GM19372 (cell line): ENCODE data around the gene OR5K1.

ENCODE experiments used
- ATAC-seq: cut with Tn5 transposase; IDR thresholded peaks from one replicate; pipeline ENCODE4 v1.9.1; 2021; ENCODE audit warnings: mild to moderate bottlenecking, low read depth, moderate library complexity; ENCODE audit not compliant: unreplicated experiment

The OR5K1 gene

DNA sequence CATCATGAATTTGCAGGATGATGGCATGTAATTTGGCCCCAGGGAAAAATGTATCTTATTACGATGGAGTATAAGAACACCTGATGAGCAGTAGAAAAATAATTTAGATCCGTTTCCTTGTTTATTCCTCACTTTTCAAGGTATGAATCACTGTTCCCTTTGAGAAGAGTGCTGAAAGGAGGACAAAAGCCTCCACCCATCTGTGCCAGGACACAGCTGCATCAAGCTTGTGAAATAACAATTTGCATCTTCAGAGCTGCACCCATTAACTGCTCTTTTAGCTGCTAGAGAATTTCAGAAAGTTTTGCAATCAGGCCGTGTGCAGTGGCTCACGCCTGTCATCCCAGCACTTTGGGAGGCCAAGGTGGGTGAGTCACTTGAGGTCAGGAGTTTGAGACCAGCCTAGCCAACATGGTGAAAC is 50.1 kb downstream of the OR5K1 start:
- ATAC-seq = no peak

DNA sequence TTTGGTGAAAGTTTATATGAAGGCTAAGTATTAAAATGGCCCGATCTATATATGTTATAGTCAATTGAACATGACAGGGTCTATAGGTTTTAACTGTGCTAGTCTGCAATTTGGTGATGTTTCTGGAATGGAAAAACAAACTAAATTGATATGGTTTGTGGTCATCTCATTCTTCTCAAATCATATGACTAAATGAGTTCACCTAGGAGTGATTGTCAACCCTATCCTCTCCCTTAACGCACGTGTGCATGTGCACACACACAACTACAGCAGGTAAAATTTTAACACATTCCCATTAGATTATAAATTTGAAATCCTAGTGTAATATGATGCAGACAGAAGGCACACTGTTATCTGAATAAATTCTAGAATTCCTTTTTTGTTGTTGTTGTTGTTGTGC is 50.7 kb downstream of the OR5K1 start:
- ATAC-seq = no peak

DNA sequence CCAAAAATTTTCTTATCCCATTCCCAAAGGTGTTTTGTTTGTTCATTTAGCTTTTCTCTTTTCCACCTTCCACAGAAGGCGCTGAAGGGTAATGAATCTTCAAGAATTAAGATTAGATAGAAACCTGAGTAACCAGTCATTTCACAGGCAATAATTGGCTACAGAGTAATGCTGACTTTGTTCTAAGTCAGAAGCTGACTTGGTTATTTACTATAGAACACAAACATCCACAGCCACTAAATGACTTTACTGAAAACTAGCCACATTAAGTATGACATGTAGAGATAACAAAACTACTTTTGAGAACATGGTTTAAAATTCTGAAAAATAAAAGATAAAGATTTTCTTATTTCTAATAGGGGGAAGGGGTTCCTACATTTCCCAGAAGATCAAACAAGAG is 51.9 kb downstream of the OR5K1 start:
- ATAC-seq = no peak

DNA sequence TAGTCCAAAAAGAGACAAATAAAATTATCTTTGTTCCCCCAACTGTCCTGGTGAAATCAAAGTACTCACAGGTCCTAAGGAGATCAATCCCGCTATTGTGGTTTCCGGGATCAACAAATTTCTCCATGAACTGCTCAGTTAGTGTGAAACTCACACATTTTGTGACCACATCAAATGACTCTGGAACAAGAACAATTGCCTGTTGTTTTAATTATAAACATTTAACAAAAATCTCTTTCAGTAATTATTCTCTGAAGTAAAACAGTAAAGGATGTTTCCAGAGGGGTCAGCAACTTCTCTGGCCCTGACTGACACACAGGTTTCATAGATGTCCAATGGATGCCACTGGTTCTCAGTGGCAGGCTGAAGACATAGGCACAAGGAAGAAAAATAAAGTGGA is 55.8 kb downstream of the OR5K1 start:
- no peak for ATAC-seq

DNA sequence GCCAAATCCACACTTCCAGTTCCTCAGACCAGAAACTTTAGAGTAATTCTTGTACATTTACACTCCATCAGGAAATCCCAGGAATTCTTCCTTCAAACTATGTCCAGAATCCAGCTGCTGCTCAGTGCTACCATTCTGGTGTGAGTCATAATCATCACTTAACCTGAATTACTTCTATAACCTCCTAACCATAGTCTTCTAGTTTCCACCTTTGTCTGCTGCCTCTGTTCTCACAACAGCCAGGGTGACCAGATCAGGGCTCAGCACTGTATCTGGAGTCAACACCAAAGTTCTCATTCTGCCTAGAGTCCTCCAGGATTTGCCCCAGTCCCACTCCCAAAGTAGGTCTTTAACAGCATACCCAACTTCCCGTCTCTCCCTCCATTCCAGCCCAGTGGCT is 56.4 kb downstream of the OR5K1 start:
- ATAC-seq = no peak

DNA sequence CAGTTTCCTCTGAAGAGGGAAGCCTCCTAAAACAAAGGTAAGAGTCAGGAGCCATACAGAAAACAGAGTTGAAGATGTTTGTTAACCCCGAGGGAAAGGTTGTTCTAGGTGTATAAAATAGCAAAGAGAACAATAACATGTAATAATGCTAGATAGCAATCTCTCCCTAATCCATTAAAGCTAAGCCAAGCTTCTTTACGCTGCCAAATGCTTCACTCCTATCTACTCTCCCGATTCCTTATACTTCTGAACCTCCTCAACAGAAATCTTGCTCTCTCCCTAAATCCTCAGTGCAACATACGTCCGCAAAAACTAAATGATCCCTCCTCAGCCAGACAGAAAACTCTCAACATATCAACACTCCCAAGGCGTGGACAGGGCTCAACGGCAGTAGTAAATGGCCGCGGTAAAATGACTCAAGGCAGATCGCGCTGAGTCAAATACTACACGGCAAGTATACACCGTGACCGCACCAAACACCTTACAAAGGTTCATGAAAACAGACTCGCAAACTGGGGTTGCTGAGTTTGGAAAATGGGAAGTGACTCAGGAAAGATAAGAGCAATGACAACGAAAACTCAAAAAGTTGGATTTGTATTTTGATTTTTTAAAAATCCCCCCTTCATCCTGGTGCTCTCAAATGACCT is 59.0 kb downstream of the OR5K1 start:
- ATAC-seq = peak; percentile 36
